GM18951 (cell line): Measurements from ENCODE around the gene CDKN2AIPNL.

ENCODE experiments used
- POLR2A ChIP-seq: IDR thresholded peaks from 4 replicates; pipeline ENCODE4 v1.6.1; 2011; ENCODE audit warnings: mild to moderate bottlenecking; ENCODE audit not compliant: insufficient read length, insufficient read depth; ENCODE audit errors: extremely low read depth
- in situ Hi-C: fragments of 300-500 bp; cut with MboI; formaldehyde crosslinking; loops from one replicate; pipeline ENCODE4 v1.12.0; 2022; ENCODE audit warnings: low sequenced_read_pairs, mixed read lengths, inconsistent platforms; ENCODE audit not compliant: unreplicated experiment

The CDKN2AIPNL gene

DNA sequence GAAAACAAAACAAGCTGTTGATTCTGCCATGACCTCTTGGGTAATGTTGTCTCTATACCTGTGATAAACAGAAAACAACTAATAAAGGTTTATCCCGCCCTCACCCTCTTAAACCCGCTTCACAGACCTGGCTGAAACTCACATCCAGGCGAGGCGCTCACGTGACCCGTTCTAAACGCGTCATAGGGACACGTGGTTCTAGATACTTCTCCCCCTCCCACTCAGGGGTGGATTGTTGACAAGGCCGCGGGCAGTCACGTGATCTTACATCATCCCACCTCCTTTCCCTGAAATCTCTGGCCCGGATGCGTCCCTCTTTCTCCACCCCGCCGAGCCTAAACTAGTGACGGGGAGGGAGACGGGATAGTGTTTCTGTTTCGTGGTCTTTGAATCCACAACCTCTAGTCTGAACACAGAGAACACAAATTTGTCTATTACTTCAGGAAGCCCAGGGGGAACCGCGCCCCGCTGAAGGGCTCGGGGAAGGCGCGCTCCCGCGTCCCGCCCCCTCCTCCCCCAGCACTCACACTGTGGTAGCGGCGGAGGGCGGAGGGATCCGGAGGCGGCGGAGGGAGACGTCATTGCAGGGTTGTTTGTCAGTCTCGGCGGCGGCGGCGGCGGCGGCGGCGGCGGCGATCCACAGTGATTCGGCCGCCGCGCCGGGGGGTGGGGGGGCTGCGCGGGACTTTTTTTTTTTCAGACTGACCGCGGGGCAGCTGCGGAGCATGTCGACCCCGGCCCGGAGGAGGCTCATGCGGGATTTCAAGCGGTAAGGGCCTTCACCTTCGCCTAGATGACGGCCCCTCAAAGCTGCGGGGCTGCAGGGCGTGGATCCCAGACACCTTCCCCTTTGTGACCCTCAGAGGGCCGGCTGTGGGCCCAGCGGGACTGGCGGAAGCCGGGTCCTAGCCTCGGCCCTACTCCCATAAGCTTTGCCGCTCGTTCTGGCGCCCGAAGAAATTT, 40.5 kb downstream of the CDKN2AIPNL start, which contains the start of gene UBE2B:
UBE2B (plus strand) TSS at position 699 of the 963 bp plus-strand sequence; CDS start at position 726, 27 bp downstream.
- TF ChIP-seq POLR2A, result peak; percentile 65
- in situ Hi-C loops, result no loop called here

DNA sequence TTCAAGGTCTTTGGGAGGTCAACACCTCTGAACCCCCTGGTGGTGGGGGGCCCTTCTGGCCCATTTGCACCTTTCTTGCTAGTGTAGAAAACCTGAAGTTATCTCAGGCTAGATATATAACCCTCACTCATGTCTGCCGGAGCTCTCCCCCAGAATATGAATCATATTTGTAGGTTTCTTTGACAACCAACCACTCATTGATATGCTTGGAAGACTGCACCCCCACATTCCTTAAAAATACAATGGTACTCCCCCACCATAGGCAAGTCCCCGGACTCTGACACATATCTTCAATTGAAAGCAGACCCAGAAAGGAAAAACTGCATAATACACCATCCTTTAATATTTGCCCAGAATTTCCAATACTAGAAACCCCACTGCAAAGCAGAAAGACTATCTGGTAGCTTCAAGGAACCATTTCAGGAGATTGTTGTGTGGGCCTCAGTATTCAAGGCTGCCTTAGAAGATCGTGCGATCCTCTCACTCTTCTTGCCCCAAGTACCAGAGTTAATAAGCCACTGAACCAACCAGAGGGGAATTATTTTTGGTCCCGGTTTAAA, 41.3 kb downstream of the CDKN2AIPNL start:
- no peak for TF ChIP-seq POLR2A
- in situ Hi-C loops, result no loop called here

- TF ChIP-seq POLR2A, result no peak
- in situ Hi-C loops, result no loop called here
Observed at GRCh38 chr5:134365604-134366003, 46.1 kb downstream of the CDKN2AIPNL start.

DNA sequence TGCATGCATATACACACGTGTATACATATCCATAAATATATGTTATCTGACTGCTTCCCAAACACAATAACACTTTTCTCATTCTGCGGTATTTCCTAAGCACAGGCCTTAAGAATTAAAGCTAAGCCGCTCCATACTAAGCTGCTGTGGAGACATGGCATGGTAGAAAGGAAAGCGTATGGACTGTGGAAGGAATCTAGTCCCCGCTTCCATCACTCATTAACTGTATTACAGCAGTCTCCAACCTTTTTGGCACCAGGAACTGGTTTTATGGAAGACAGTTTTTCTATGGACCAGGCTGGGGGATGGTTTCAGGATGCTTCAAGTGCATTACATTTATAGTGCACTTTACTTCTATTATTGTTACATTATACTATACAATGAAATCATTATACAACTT, 56.0 kb downstream of the CDKN2AIPNL start:
- no peak for TF ChIP-seq POLR2A
- in situ Hi-C loops, result no loop called here
